Activated CD8-positive, alpha-beta memory T cell treated with anti-CD3 and anti-CD28 coated beads, Interleukin-2, amount 10 ng/mL, durations not matched to agents 7 days and 5 days (primary cell): ENCODE measurements around the gene PPFIA3. TPM values are rescaled to one million over a fixed set of nuclear protein-coding genes. Genes with fewer than 3 reads are reported as not detected.
A peak's percentile ranks its signal among the peaks of the same experiment; 100 is the strongest.
"Not testable (repeated sequence)": the region's sequence is repeated elsewhere in the genome, so short reads cannot be mapped to it uniquely, and the experiment has no call there.

Source experiments
- ATAC-seq: fragments of 150-1000 bp; cut with Tn5 transposase; one replicate; pipeline ENCODE4 v1.10.0; 2021; ENCODE audit warnings: moderate library complexity
- CTCF ChIA-PET: fragments of 350-600 bp; sonication (Branson Sonifier 250); formaldehyde crosslinking; loops from one replicate; lab custom pipeline; 2021; ENCODE audit warnings: antibody characterized with exemption; lab: Charles Lee
- DNase-seq: peaks from one replicate; pipeline ENCODE4 v3.0.0-alpha.2; 2020
- H3K27ac Mint-ChIP-seq: one replicate; pipeline ENCODE4 v1.8.0; 2021; ENCODE audit warnings: mild to moderate bottlenecking, mixed read lengths
- H3K27me3 Mint-ChIP-seq: one replicate; pipeline ENCODE4 v1.8.0; 2021; ENCODE audit warnings: mixed read lengths
- H3K36me3 Mint-ChIP-seq: one replicate; pipeline ENCODE4 v1.8.0; 2021; ENCODE audit warnings: mild to moderate bottlenecking, mixed read lengths
- H3K4me1 Mint-ChIP-seq: one replicate; pipeline ENCODE4 v1.8.0; 2021; ENCODE audit warnings: mixed read lengths
- H3K4me3 Mint-ChIP-seq: one replicate; pipeline ENCODE4 v1.8.0; 2021; ENCODE audit warnings: mild to moderate bottlenecking, moderate library complexity, mixed read lengths
- H3K9me3 Mint-ChIP-seq: one replicate; pipeline ENCODE4 v1.8.0; 2022; ENCODE audit warnings: low read depth, mixed read lengths
- total RNA-seq, 2 experiments: library from RNA; stranded (reverse); gene quantifications; one replicate each; pipeline ENCODE4 v1.2.3, GENCODE V29; 2021

PPFIA3 gene
- total RNA-seq, 2 experiments from 2014 or later = 1.7 to 3.6 TPM

DNA sequence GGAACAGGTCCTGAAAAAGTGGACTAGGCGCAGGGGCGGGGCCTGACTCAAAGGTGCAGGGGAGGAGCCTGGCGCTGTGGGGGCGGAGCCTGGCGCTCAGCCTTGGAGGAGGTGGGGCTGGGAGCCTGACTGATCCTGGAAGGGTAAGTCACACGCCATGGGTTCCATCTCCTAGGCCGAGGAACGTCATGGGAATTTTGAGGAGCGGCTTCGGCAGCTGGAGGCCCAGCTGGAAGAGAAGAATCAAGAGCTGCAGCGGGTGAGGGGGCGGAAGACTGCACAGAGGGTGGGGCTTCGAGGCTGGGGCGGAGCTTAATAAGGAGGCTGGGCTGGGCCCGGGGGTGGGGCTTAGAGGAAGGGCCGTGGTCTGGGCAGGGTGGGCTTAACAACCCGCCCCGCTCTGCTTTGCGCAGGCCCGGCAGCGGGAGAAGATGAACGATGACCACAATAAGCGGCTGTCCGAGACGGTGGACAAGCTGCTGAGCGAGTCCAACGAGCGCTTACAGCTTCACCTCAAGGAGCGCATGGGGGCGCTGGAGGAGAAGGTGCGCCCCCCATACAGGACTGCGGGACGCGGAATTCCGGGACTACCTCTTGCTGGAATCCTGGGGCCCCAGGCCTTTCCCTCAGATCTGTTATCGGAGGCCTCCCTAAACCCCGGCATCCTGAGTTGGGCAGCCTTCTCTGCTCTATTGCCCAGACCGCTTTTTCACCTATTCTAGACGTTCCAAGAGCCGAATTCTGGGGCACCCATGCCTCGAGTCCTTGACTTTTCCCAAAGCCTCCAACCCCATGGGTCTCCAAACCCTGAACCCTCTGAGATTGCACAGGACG, 14.5 kb downstream of the PPFIA3 start:
- Mint-ChIP-seq H3K9me3 (no peaks in the 10 kb centered on the region), H3K4me1 (peaks cover 9% of the 10 kb centered on the region), H3K4me3 (peak overlapping the region; percentile 53), H3K27ac (no peak overlapping the region), H3K27me3 (peaks cover 6% of the 10 kb centered on the region), H3K36me3 (no peaks in the 10 kb centered on the region)
- ATAC-seq = peak; percentile 80
- peak; percentile 66 for DNase-seq
- CTCF ChIA-PET = interaction anchor here (0.9 to 2.3 kb wide), 4 partner anchors 13 to 65 kb away, joined by 3 to 14 read pairs (median 6); partner anchors contain the start of gene LIN7B

DNA sequence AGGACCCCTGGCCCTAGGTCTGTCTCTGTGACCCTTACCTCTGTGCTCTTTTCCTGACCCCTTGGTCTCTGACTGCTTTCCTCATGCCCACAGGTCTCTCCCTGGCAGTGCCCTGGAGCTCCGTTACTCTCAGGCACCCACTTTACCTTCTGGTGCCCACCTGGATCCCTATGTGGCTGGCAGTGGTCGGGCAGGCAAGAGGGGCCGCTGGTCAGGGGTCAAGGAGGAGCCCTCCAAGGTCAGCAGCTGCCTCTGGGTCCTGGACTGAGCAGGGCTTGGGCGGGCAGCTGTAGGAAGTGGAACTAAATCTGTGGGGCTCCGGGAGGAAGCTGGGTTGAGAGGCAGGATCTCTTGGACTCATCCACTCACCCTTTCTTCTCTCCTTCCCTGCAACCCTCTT, 16.3 kb downstream of the PPFIA3 start:
- H3K4me1 Mint-ChIP-seq = peaks cover 9% of the 10 kb centered on the region
- ATAC-seq (no peak), DNase-seq (no peak)
- H3K9me3 Mint-ChIP-seq = no peaks in the 10 kb centered on the region
- H3K27ac Mint-ChIP-seq = no peak overlapping the region
- no peaks in the 10 kb centered on the region for H3K36me3 Mint-ChIP-seq
- H3K4me3 Mint-ChIP-seq = no peak overlapping the region
- peaks cover 6% of the 10 kb centered on the region for H3K27me3 Mint-ChIP-seq
- CTCF ChIA-PET = interaction anchor here (1.6 to 2.2 kb wide), 4 partner anchors 9 to 38 kb away, joined by 4 to 9 read pairs (median 5); no protein-coding TSS in a partner anchor

DNA sequence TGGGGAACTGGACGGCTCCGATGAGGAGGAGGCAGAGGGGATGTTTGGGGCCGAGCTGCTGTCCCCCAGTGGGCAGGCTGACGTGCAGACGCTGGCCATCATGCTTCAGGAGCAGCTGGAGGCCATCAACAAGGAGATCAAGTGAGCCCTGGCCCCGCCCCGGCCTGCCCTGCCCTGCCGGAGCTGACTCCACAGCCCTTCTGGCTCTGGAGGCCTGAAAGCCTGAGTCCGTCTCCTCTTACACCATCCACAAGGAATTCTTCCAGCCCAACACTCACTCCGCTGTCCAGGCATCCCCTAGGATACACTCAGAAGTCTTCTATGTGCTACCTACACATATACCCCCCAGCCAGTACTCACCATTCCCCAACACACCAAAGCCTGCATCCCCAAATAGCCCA, 17.4 kb downstream of the PPFIA3 start:
- DNase-seq = no peak
- CTCF ChIA-PET = interaction anchor here (0.6 to 1.4 kb wide), 3 partner anchors 39 to 143 kb away, joined by 3 to 6 read pairs (median 3); partner anchors contain the start of gene RUVBL2
- Mint-ChIP-seq H3K4me3 (no peak overlapping the region), H3K4me1 (peaks cover 9% of the 10 kb centered on the region), H3K9me3 (no peaks in the 10 kb centered on the region), H3K27ac (no peak overlapping the region), H3K36me3 (no peaks in the 10 kb centered on the region), H3K27me3 (peaks cover 6% of the 10 kb centered on the region)
- no peak for ATAC-seq

DNA sequence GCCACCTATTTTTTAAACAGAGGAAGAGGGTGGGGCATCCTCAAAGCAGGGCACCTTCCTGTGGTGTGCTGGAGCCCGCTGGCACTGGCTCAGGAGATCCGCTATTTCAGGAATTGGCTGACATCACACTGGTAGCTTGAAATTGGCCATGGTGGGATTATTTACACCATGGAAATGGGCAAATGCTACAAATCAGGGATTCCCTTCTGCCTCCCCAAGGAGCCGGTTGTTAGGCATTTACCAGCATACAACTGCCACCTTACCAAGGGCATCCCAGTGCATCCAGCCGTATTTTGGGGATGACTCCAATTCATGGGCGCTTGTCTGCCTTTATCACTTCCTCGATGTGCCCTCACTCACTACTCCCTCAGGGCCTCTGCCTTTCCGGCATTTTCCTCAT, 21.6 kb downstream of the PPFIA3 start:
- DNase-seq (no peak), ATAC-seq (no peak)
- Mint-ChIP-seq H3K4me3 (no peak overlapping the region), H3K4me1 (peaks cover 15% of the 10 kb centered on the region), H3K9me3 (no peaks in the 10 kb centered on the region), H3K27ac (no peak overlapping the region), H3K36me3 (no peaks in the 10 kb centered on the region), H3K27me3 (peaks cover 8% of the 10 kb centered on the region)
- CTCF ChIA-PET = interaction anchor here (0.7 to 1.0 kb wide), 2 partner anchors 13 to 43 kb away, joined by 3 to 5 read pairs; no protein-coding TSS in a partner anchor

DNA sequence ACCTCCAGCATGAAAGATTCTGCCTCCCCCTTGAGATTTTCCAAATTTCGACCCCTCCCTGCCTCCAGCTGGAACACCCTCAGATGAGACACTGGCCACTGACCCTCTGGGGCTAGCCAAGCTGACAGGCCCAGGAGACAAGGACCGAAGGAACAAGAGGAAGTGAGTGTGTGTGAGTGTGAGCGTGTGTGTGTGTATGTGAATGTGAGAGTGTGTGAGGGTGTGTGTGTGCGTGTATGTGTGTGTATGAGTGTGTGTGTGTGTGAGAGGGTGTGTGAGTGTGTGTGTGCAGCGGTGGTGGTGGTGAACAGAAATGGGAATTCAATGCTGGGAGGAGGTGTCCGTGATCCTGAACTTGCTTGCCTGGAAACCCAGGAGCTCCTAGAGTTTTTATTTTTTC, 22.0 kb downstream of the PPFIA3 start:
- CTCF ChIA-PET = interaction anchor here (1.0 kb wide), 1 partner anchor 43 kb away, joined by 5 read pairs; no protein-coding TSS in a partner anchor
- Mint-ChIP-seq H3K4me3 (no peak overlapping the region), H3K36me3 (no peaks in the 10 kb centered on the region), H3K27me3 (peaks cover 10% of the 10 kb centered on the region), H3K4me1 (peaks cover 16% of the 10 kb centered on the region), H3K27ac (no peak overlapping the region), H3K9me3 (no peaks in the 10 kb centered on the region)
- DNase-seq (no peak), ATAC-seq (no peak)

DNA sequence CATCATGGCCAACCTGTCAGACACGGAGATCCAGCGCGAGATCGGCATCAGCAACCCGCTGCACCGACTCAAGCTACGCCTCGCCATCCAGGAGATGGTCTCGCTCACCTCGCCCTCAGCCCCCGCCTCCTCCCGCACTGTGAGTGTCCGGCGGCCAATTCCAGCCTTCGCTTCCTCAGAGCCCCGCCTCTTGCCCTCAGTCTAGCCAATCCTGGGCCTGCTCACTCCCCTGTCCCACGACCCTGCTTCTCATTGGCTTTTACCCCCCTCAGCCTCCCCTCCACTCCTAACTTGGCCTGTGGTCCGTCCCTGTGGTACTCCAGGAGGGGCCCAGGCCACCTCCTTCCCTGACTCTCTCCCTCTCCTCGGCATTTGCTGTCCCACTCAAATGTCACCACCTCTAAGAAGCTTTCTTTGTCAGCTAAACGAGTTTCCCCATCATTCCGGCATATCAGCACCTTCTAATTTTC, 23.6 kb downstream of the PPFIA3 start:
- CTCF ChIA-PET = interaction anchor here (2.3 kb wide), 1 partner anchor 45 kb away, joined by 16 read pairs; no protein-coding TSS in a partner anchor
- peaks cover 22% of the 10 kb centered on the region for H3K27me3 Mint-ChIP-seq

DNA sequence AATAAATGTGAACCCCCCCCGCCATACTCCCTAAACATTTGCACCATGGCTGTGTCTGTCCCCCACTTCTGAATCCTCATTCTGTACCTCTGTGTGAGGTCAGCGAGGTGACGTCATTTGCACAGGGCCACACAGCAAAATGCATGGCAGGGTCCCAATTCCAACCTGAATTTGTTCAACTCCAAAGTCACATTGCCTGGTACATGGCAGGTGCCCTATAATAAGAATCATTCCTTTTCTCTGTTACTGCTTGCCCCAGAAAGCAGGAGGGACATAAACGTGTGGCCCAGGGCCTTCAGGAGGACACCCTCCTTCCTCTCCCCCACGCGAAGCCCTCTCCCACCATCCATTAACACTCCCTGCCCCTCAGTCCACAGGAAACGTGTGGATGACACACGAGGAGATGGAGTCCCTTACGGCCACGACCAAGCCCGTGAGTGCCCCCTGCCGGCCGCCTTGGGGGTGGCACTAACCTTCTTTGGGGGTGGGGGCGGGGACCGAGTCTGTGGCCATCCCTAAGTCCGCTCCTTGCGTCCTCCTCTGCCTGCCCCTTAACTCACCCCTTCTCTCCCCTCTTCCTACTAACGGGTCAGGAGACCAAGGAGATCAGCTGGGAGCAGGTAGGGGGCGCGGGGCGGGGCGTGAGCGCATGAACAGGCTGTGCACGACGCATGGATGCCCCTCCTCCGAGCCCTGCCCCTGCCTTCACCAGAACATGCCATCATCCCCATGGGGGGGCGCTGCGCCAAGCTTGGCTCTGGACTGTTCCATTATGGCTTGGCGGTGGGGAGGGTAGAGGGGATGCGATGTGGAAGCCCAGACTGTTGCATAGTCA, 26.4 kb downstream of the PPFIA3 start:
- Mint-ChIP-seq H3K4me3 (no peak overlapping the region), H3K36me3 (no peaks in the 10 kb centered on the region), H3K27me3 (peaks cover 46% of the 10 kb centered on the region)

More for the DNA sequence above, 23.6 kb downstream of the PPFIA3 start:
- H3K4me1 Mint-ChIP-seq = peaks cover 16% of the 10 kb centered on the region
- no peaks in the 10 kb centered on the region for H3K9me3 Mint-ChIP-seq
- ATAC-seq (peak; percentile 96), DNase-seq (peak; percentile 85)
- no peak overlapping the region for H3K27ac Mint-ChIP-seq
- H3K36me3 Mint-ChIP-seq = no peaks in the 10 kb centered on the region
- H3K4me3 Mint-ChIP-seq = peak overlapping the region; percentile 71

DNA sequence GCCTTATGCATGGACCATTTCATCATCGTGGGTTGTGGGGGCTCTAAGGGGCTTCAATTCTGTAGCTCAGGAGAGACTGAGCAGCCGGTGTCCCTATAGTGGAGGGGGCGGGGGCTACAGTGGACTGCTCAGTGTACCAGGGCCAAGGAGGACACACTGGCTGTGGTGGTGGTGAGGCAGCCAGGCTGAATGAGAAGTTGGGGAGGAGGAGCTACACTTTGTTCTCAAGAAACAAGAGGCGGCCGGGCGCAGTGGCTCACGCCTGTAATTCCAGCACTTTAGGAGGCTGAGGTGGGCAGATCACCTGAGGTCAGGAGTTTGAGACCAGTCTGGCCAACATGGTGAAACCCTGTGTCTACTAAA, 27.0 kb downstream of the PPFIA3 start:
- H3K27ac Mint-ChIP-seq, H3K36me3 Mint-ChIP-seq, H3K9me3 Mint-ChIP-seq, DNase-seq, H3K4me3 Mint-ChIP-seq, ATAC-seq: not testable (repeated sequence)
- Mint-ChIP-seq H3K4me1 (peaks cover 35% of the 10 kb centered on the region), H3K27me3 (peaks cover 50% of the 10 kb centered on the region)
- CTCF ChIA-PET = interaction anchor here (0.6 to 3.4 kb wide), 20 partner anchors 11 to 356 kb away, joined by 3 to 23 read pairs (median 4); partner anchors contain the start of genes GYS1, LIN7B and RUVBL2

More for the DNA sequence above, 26.4 kb downstream of the PPFIA3 start:
- peak; percentile 83 for DNase-seq
- H3K27ac Mint-ChIP-seq = no peak overlapping the region
- ATAC-seq = peak; percentile 45
- H3K4me1 Mint-ChIP-seq = peaks cover 33% of the 10 kb centered on the region
- CTCF ChIA-PET = interaction anchor here (0.5 to 3.4 kb wide), 25 partner anchors 10 to 357 kb away, joined by 3 to 23 read pairs (median 4); partner anchors contain the start of genes GYS1, LIN7B and RUVBL2
- H3K9me3 Mint-ChIP-seq = no peaks in the 10 kb centered on the region

DNA sequence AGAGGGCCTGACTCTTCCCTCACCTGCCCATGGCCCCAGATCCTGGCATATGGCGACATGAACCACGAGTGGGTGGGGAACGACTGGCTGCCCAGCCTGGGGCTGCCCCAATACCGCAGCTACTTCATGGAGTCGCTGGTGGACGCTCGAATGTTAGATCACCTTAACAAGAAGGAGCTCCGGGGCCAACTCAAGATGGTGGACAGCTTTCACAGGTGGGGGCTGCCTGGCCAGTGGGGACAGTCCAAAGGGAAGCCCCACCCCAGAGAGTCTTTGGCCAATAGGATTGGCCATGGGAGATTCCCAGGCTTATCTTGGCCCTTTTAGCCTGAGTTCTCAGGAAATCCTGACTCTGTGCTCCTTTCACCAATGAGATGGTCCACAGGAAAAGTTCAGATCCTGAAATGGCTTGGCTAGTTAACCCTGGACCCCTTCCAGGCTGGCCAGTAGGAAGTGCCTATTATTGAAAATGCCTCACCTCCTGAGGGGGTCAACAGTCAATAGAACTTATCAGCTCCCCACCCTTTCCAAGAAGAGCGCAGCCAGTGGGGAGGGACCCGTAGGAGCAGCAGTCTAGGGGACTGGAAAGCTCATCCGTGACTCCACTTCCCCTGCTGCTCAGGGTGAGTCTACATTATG, 28.8 kb downstream of the PPFIA3 start:
- no peak overlapping the region for H3K27ac Mint-ChIP-seq
- CTCF ChIA-PET = interaction anchor here (0.8 to 3.6 kb wide), 8 partner anchors 21 to 155 kb away, joined by 3 to 20 read pairs (median 4); partner anchors contain the start of genes GYS1, LIN7B and RUVBL2
- no peak for DNase-seq
- H3K27me3 Mint-ChIP-seq = peaks cover 55% of the 10 kb centered on the region
- H3K4me1 Mint-ChIP-seq = peaks cover 32% of the 10 kb centered on the region
- no peaks in the 10 kb centered on the region for H3K9me3 Mint-ChIP-seq
- ATAC-seq = no peak
- no peaks in the 10 kb centered on the region for H3K36me3 Mint-ChIP-seq
- no peak overlapping the region for H3K4me3 Mint-ChIP-seq

DNA sequence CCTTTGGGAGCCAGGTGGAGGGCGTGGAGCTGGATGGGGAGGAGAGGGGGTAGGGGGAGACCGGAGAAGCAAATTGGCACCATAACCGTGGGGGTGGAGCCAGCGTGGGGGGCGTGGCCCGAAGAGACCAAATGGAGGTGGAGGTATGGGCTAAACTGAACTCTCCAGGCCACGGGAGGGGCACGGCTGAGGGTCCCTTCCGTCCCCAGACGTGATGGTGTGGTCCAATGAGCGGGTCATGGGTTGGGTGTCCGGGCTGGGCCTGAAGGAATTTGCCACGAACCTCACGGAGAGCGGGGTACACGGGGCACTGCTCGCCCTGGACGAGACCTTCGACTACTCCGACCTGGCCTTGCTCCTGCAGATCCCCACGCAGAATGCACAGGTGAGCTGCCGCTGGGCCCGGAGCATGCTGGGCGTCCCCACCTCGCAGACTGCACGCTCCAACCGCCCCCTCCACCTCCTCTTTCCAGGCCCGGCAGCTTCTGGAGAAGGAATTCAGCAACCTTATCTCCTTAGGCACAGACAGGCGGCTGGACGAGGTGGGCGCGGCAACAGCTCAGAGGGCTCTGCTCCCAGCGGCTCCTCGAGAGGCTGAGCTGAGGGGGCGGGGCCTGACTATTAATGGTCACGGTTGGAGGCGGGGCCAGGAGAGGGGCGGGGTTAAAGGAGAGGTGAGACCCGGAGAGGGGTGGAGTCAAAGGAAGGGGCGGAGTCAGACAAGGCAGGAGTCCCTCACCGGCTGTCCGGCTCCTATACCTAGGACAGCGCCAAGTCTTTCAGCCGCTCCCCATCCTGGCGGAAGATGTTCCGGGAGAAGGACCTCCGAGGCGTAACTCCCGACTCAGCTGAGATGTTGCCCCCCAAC, 29.7 kb downstream of the PPFIA3 start:
- H3K27me3 Mint-ChIP-seq = peaks cover 60% of the 10 kb centered on the region
- CTCF ChIA-PET = interaction anchor here (0.8 to 3.6 kb wide), 5 partner anchors 22 to 156 kb away, joined by 3 to 20 read pairs (median 6); partner anchors contain the start of genes GYS1, LIN7B and RUVBL2
- no peaks in the 10 kb centered on the region for H3K36me3 Mint-ChIP-seq
- H3K4me3 Mint-ChIP-seq = peak overlapping the region; percentile 28
- DNase-seq = peak; percentile 91
- ATAC-seq = peak; percentile 54
- H3K27ac Mint-ChIP-seq = no peak overlapping the region
- no peaks in the 10 kb centered on the region for H3K9me3 Mint-ChIP-seq
- peaks cover 32% of the 10 kb centered on the region for H3K4me1 Mint-ChIP-seq

DNA sequence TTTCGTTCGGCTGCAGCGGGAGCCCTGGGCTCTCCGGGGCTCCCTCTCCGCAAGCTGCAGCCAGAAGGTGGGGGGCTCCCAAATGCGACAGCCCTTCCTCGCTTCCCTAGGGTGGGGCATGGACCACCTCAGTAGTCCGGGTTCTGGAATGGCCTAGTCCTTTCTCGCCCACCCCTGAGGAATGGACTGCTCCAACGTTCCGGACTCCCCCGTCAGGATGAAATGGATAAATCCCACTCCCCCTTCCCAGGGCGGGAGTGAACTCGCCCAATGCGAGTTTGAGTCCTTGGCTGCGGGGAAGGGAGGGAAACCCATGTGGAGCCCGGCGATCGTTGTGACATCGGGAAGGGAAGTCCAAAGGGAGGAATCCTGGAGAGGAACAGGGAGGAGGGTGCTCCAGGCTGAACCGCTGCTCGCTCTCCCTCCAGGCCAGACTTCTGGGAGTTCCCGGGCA, 30.3 kb downstream of the PPFIA3 start:
- H3K27ac Mint-ChIP-seq = no peak overlapping the region
- no peak for ATAC-seq
- peaks cover 67% of the 10 kb centered on the region for H3K27me3 Mint-ChIP-seq
- H3K4me3 Mint-ChIP-seq = peak overlapping the region; percentile 69
- no peak for DNase-seq
- CTCF ChIA-PET = interaction anchor here (1.3 to 3.6 kb wide), 3 partner anchors 35 to 52 kb away, joined by 4 to 20 read pairs (median 17); partner anchors contain the start of gene LIN7B
- no peaks in the 10 kb centered on the region for H3K9me3 Mint-ChIP-seq
- H3K36me3 Mint-ChIP-seq = no peaks in the 10 kb centered on the region
- peaks cover 32% of the 10 kb centered on the region for H3K4me1 Mint-ChIP-seq
